Stimulated activated CD4-positive, alpha-beta T cell treated with anti-CD3 and anti-CD28 coated beads, Interleukin-12 subunit alpha, Interleukin-12 subunit beta, amount 100 ng/mL, for 24 hours (primary cell): Measurements from ENCODE around the gene SAMD4A.

Source experiments
- DNase-seq, 2 experiments: peaks; one replicate each; pipeline ENCODE4 v3.0.0-alpha.2; 2020; ENCODE audit warnings: low read depth in 2 of 2

Gene SAMD4A

GRCh38 chr14:54564868-54565784 lies 1.8 kb upstream of the SAMD4A start:
- DNase-seq = peak in 1 of 2 experiments; percentile 46

GRCh38 chr14:54565785-54566409 lies 1.0 kb upstream of the SAMD4A start:
- DNase-seq = peak in 1 of 2 experiments; percentile 50

- DNase-seq = no peak
These were observed 303 bp downstream of the SAMD4A start for GRCh38 chr14:54567224-54567638.

- peak in 1 of 2 experiments; percentile 30 for DNase-seq
These were observed 972 bp downstream of the SAMD4A start for GRCh38 chr14:54567639-54568561.

- no peak for DNase-seq
These were observed 2.1 kb downstream of the SAMD4A start for GRCh38 chr14:54568821-54569595.

- no peak for DNase-seq
These were observed 3.1 kb downstream of the SAMD4A start for GRCh38 chr14:54570047-54570446.

GRCh38 chr14:54570631-54571415 lies 3.9 kb downstream of the SAMD4A start:
- no peak for DNase-seq

GRCh38 chr14:54572316-54572715 lies 5.4 kb downstream of the SAMD4A start:
- DNase-seq = no peak

- no peak for DNase-seq
These were observed 7.6 kb downstream of the SAMD4A start for GRCh38 chr14:54574528-54574927.

GRCh38 chr14:54577494-54577893 lies 10.6 kb downstream of the SAMD4A start:
- no peak for DNase-seq

GRCh38 chr14:54577977-54578376 lies 11.0 kb downstream of the SAMD4A start:
- DNase-seq = no peak

- DNase-seq = no peak
These were observed 12.7 kb downstream of the SAMD4A start for GRCh38 chr14:54579621-54580020.

- DNase-seq = no peak
These were observed 14.0 kb downstream of the SAMD4A start for GRCh38 chr14:54580933-54581332.

GRCh38 chr14:54582334-54582733 lies 15.4 kb downstream of the SAMD4A start:
- DNase-seq = no peak

GRCh38 chr14:54584097-54584496 lies 17.2 kb downstream of the SAMD4A start:
- DNase-seq = no peak

GRCh38 chr14:54585214-54585613 lies 18.3 kb downstream of the SAMD4A start:
- no peak for DNase-seq

GRCh38 chr14:54589076-54589475 lies 22.1 kb downstream of the SAMD4A start:
- DNase-seq = no peak

- no peak for DNase-seq
These were observed 22.9 kb downstream of the SAMD4A start for GRCh38 chr14:54589843-54590242.

- no peak for DNase-seq
These were observed 23.6 kb downstream of the SAMD4A start for GRCh38 chr14:54590481-54590880.

- DNase-seq = no peak
These were observed 24.5 kb downstream of the SAMD4A start for GRCh38 chr14:54591461-54591860.
